Liver (tissue), 9 donors: ENCODE results near the gene ADORA2A. TPM values are rescaled to one million over a fixed set of nuclear protein-coding genes. Genes with fewer than 3 reads are reported as not detected.

Experiments
- DNase-seq: peaks from one replicate; pipeline ENCODE4 v3.0.0-alpha.2; 2017; ENCODE audit warnings: low spot score
- H3K27ac ChIP-seq, 2 donors: one replicate each; pipeline ENCODE4 v1.7.0; 2013; ENCODE audit warnings: inconsistent platforms in 2 of 2, low read length in 2 of 2, control low read depth in 1 of 2, low read depth in 1 of 2, mild to moderate bottlenecking in 1 of 2
- H3K27me3 ChIP-seq, 4 donors: one replicate each; pipeline versions ENCODE4 v1.6.1 to v1.7.0; 2013; ENCODE audit warnings: low read length in 3 of 4, inconsistent platforms in 1 of 4, mild to moderate bottlenecking in 1 of 4, moderate library complexity in 1 of 4; ENCODE audit not compliant: control insufficient read depth in 4 of 4, insufficient read depth in 4 of 4
- H3K36me3 ChIP-seq, 4 donors: one replicate each; pipeline versions ENCODE4 v1.6.1 to v1.7.0; 2013; ENCODE audit warnings: low read length in 3 of 4, mild to moderate bottlenecking in 3 of 4, low read depth in 1 of 4, moderate library complexity in 1 of 4; ENCODE audit not compliant: control insufficient read depth in 4 of 4, insufficient read depth in 3 of 4
- H3K4me1 ChIP-seq, 4 donors: one replicate each; pipeline versions ENCODE4 v1.6.1 to v1.7.0; 2013; ENCODE audit warnings: low read length in 3 of 4, mild to moderate bottlenecking in 3 of 4, moderate library complexity in 1 of 4; ENCODE audit not compliant: control insufficient read depth in 4 of 4, insufficient read depth in 4 of 4
- H3K4me3 ChIP-seq, 3 donors: one replicate each; pipeline versions ENCODE4 v1.6.1 to v1.7.0; 2013; ENCODE audit warnings: low read length in 3 of 3, control low read depth in 1 of 3, low read depth in 1 of 3, mild to moderate bottlenecking in 1 of 3
- H3K9ac ChIP-seq, 2 donors: one replicate each; pipeline ENCODE4 v1.7.0; 2013; ENCODE audit warnings: low read length in 2 of 2, mild to moderate bottlenecking in 2 of 2, moderate library complexity in 2 of 2, control low read depth in 1 of 2, low read depth in 1 of 2
- H3K9me3 ChIP-seq, 4 donors: one replicate each; pipeline versions ENCODE4 v1.6.1 to v1.7.0; 2013; ENCODE audit warnings: low read length in 3 of 4; ENCODE audit not compliant: control insufficient read depth in 4 of 4
- CTCF ChIP-seq: fragments of 150-350 bp; IDR thresholded peaks from 2 replicates; pipeline ENCODE4 v1.5.1; 2017; ENCODE audit warnings: improper control_type of control experiment, low read depth, low read length; ENCODE audit not compliant: missing input control
- EGR1 ChIP-seq, 2 donors: IDR thresholded peaks; 2 replicates each; pipeline ENCODE4 v1.6.1; 2016 to 2018; ENCODE audit warnings: antibody characterized with exemption in 2 of 2, low read depth in 2 of 2
- FOXA1 ChIP-seq: IDR thresholded peaks from 2 replicates; pipeline ENCODE4 v1.6.1; 2016; ENCODE audit warnings: antibody characterized with exemption
- FOXA2 ChIP-seq: IDR thresholded peaks from 2 replicates; pipeline ENCODE4 v1.6.1; 2016; ENCODE audit warnings: antibody characterized with exemption
- GABPA ChIP-seq, 2 donors: IDR thresholded peaks in 1 of 2; conservative IDR thresholded peaks in 1 of 2; 2 replicates each; pipeline ENCODE4 v1.6.1; 2016; ENCODE audit warnings: antibody characterized with exemption in 2 of 2, mild to moderate bottlenecking in 1 of 2, moderate library complexity in 1 of 2
- HNF4G ChIP-seq: IDR thresholded peaks from 2 replicates; pipeline ENCODE4 v1.6.1; 2016; ENCODE audit warnings: antibody characterized with exemption
- JUND ChIP-seq, 2 donors: IDR thresholded peaks; 2 replicates each; pipeline ENCODE4 v1.6.1; 2016; ENCODE audit warnings: antibody characterized with exemption in 2 of 2
- NR2F2 ChIP-seq: IDR thresholded peaks from 2 replicates; pipeline ENCODE4 v1.6.1; 2016; ENCODE audit warnings: antibody characterized with exemption
- RAD21 ChIP-seq, 2 donors: IDR thresholded peaks; 2 replicates each; pipeline ENCODE4 v1.6.1; 2016; ENCODE audit warnings: antibody characterized with exemption in 2 of 2, mild to moderate bottlenecking in 2 of 2
- REST ChIP-seq: IDR thresholded peaks from 2 replicates; pipeline ENCODE4 v1.6.1; 2016; ENCODE audit warnings: antibody characterized with exemption, mild to moderate bottlenecking
- RXRA ChIP-seq, 2 donors: IDR thresholded peaks; 2 replicates each; pipeline ENCODE4 v1.6.1; 2017 to 2018; ENCODE audit warnings: antibody characterized with exemption in 2 of 2, mild to moderate bottlenecking in 1 of 2
- SP1 ChIP-seq: IDR thresholded peaks from 2 replicates; pipeline ENCODE4 v1.6.1; 2018; ENCODE audit warnings: antibody characterized with exemption, mild to moderate bottlenecking
- YY1 ChIP-seq: IDR thresholded peaks from 2 replicates; pipeline ENCODE4 v1.6.1; 2016; ENCODE audit warnings: antibody characterized with exemption, mild to moderate bottlenecking
- ZBTB33 ChIP-seq: IDR thresholded peaks from 2 replicates; pipeline ENCODE4 v1.6.1; 2016; ENCODE audit warnings: antibody characterized with exemption
- WGBS: extraction: QIAGEN DNeasy Blood & Tissue Kit; methylation state at CpG from one replicate; pipeline ENCODE4 v1.1.7; 2013; 5-methylcytosine and 5-hydroxymethylcytosine counted together
- polyA plus RNA-seq, 2 donors: library from polyadenylated mRNA; stranded (reverse) in 1 of 2; unstranded in 1 of 2; fragments of 200-250 nt in 1 of 2; fragments of >200 nt in 1 of 2; fragmentation: Nextera tagmentation in 1 of 2; extraction: Ambion mirVana in 1 of 2; gene quantifications; one replicate each; pipeline versions ENCODE4 v1.2.1 to v1.2.3, GENCODE V29; 2013 to 2015
- total RNA-seq, 2 donors: library from RNA; depleted of rRNA; stranded (reverse); fragments of >200 nt; gene quantifications; one replicate each; pipeline ENCODE4 v1.2.3, GENCODE V29; 2014
- TF ChIP-seq, protein P1 (sequence below): IDR thresholded peaks from 2 replicates; pipeline ENCODE4 v1.6.1; 2016; ENCODE audit warnings: antibody characterized with exemption
- donor health status: healthy.
- donor health status: healthy.
- donor health status: healthy.
- donor health status: healthy.
- donor health status: healthy.

The ADORA2A gene
- total and polyA plus RNA-seq, 4 donors: 3.4 to 5.4 (median 3.9) TPM

DNA sequence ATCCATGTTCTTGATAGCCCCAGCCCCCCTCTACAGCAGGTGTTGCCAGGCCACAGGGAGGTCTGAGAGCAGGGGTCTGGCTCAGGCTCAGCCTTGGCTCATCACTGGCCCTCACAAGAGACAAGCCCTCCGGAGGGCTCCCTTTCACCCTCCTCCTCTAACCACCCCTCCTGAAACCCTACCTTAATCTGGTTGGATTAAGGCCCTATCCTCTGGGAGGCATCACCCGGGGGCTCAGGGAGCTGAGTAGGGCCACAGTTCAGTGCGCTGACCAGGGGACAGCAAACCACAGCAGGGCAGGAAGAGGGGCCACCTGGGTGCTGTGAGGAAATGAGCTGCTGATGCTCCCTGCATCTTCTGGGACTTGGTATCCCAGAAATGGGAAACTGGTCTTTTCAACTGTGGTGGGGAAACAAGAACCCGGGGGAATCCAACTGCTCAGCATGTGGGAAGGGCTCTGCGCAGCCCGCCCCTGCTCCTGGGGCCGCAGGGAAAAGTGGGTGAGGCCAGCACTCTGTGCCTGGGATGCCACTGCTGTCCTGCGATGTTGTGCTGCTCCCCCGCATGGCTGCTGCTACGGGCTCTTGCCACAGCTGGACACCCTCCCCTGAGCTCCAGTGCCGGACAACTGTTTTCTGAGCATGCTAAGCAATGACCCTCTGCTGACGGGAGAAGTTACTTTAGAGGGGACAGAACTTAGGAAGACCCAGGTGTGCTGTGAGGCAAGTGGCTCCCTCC lies 17.5 kb downstream of the ADORA2A start (continued):
- no peak for TF ChIP-seq CTCF
- no peak for TF ChIP-seq FOXA2
- no peak for TF ChIP-seq GABPA (IDR thresholded peaks at IDR 0.05 in 1 of 2, conservative IDR thresholded peaks at IDR 0.05 in 1 of 2)
- no peak for TF ChIP-seq EGR1 (IDR thresholded peaks at IDR 0.05; ENCODE audit: low read depth in 2 of 2)

GRCh38 chr22:24445481-24446259 lies 18.3 kb downstream of the ADORA2A start:
- no peak for DNase-seq
- Histone ChIP-seq H3K9ac (no peak overlapping the region), H3K36me3 (peaks cover 0 to 18% (median 14%) of the 10 kb centered on the region in 4 donors), H3K9me3 (no peaks in the 10 kb centered on the region), H3K27ac (no peak overlapping the region), H3K4me3 (no peak overlapping the region), H3K27me3 (no peaks in the 10 kb centered on the region), H3K4me1 (peaks cover 0 to 5% (median 2%) of the 10 kb centered on the region in 4 donors)
- TF ChIP-seq RAD21 (IDR thresholded peaks at IDR 0.05): no peak
- no peak for TF ChIP-seq ZBTB33
- TF ChIP-seq FOXA1: no peak
- no peak for TF ChIP-seq NR2F2
- no peak for TF ChIP-seq REST
- WGBS: 82% methylated on average over 11 of the region's 11 CpGs

DNA sequence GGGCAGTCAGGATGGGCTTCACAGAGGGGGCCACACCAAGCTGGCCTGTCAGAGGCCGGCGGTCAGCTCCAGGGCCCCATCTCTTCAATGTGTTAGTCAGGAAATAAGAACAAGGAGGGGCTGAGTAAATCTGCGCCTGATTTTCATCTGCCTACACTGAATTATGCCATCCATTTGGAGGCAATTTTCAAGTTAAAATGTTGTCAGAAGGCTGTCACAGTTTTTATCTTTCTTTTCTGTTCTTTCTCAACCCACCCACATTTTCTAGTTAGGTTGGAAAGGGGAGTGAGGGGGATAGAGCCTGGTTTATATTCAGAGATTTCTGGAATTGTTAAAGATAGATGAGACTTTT lies 18.8 kb downstream of the ADORA2A start:
- Histone ChIP-seq H3K4me1 (peaks cover 0 to 5% (median 2%) of the 10 kb centered on the region in 4 donors), H3K4me3 (no peak overlapping the region), H3K27ac (no peak overlapping the region), H3K36me3 (peaks cover 0 to 12% (median 12%) of the 10 kb centered on the region in 4 donors), H3K9me3 (no peaks in the 10 kb centered on the region), H3K27me3 (no peaks in the 10 kb centered on the region), H3K9ac (no peak overlapping the region)
- TF ChIP-seq ZBTB33 (no peak), HNF4G (no peak), SP1 (no peak), FOXA2 (no peak), JUND (IDR thresholded peaks at IDR 0.05) (no peak), RXRA (IDR thresholded peaks at IDR 0.05) (no peak), RAD21 (IDR thresholded peaks at IDR 0.05) (no peak), YY1 (no peak), EGR1 (IDR thresholded peaks at IDR 0.05; ENCODE audit: low read depth in 2 of 2) (no peak)
- TF ChIP-seq, protein P1, sequence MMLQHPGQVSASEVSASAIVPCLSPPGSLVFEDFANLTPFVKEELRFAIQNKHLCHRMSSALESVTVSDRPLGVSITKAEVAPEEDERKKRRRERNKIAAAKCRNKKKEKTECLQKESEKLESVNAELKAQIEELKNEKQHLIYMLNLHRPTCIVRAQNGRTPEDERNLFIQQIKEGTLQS: no peak
- 92% methylated on average over 3 of the region's 3 CpGs for WGBS
- DNase-seq: no peak
